ENCODE results near the gene ZNF491.

GRCh38 chr19:11853358-11853757 is 55.0 kb downstream of the ZNF491 start:
- no peak for TF ChIP-seq CTCF (IDR thresholded peaks at IDR 0.05; ENCODE audit: insufficient read depth, low read depth, low read length)
- no peak for TF ChIP-seq EZH2 (IDR thresholded peaks at IDR 0.05; ENCODE audit: insufficient read depth, low read length)
